GM12872 (cell line): ENCODE measurements around the gene VN1R4.
"Not testable (repeated sequence)": the region's sequence is repeated elsewhere in the genome, so short reads cannot be mapped to it uniquely, and the experiment has no call there.

ENCODE experiments used
- CTCF ChIP-seq: IDR thresholded peaks from 3 replicates; pipeline ENCODE4 v1.5.1; 2011; ENCODE audit warnings: low read depth, mild to moderate bottlenecking, low read length, moderate library complexity; ENCODE audit not compliant: insufficient read depth

VN1R4 gene, protein sequence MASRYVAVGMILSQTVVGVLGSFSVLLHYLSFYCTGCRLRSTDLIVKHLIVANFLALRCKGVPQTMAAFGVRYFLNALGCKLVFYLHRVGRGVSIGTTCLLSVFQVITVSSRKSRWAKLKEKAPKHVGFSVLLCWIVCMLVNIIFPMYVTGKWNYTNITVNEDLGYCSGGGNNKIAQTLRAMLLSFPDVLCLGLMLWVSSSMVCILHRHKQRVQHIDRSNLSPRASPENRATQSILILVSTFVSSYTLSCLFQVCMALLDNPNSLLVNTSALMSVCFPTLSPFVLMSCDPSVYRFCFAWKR

DNA sequence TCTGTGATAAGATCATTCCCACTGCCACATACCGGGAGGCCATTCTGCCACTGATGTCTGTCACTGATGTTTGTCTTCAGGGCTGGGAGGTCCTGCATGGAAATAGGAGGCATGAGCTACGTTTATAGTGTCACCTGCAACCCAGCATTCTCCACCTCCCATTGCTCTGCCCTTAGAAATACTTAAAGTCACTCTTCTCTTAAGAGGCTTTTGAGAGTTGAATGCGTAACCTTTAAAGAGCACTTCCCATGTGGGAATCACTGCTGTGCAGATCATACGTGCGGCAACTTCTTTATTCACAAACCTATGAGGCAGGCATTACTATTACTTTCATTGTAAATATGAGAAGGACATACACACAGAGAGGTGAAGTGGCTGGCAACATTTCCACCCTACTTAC is at the start of gene VN1R4:
Gene VN1R4, minus strand, starts transcription at position 101 of the 400 bp plus-strand sequence. Its CDS starts 58 bp downstream, at position 43.
- not testable (repeated sequence) for TF ChIP-seq CTCF

DNA sequence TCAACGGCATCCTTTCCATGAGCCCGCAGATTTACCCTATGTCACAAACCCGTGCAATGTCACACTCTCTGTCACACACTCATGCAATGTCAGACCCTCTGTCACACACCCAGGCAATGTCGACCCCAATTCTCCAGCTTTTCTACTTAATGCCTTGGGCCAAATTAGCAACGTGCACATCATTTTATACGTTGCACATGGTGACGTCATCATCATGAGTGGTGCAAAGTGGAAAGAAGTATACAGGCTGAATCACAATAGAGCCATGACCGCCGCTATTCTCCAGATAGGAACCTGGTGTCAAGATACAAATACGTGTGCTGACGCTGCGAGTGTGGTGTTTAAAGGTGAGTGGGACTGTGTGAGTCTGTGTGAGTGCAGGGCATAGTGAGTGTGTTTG is 44.4 kb upstream of the VN1R4 start:
- no peak for TF ChIP-seq CTCF

GRCh38 chr19:53311044-53311443 is 43.5 kb upstream of the VN1R4 start:
- no peak for TF ChIP-seq CTCF

DNA sequence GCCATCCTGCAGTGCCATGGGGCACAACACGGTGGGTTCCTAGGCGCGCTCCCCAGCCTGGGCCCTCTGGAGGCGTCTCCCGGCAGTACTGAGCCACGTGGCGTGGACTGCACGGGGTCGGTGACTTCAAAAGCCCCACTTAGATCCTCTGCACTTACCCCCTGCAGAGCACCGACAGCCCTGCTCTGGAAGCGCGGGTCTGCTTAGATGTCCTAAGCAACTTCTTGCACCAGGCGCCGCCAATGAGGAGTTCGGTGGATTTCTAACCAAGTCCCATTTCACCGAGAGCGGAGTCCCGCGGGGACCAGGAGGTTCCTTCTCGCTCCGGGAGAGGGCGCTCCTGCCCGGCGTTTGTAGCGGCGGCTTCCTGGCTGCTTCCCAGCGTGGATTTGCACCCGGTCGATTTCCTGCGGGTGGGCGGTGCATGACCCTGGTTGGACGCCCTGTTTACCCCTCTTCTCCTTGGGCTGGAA is 40.9 kb upstream of the VN1R4 start:
- TF ChIP-seq CTCF = no peak

GRCh38 chr19:53294786-53295441 is 27.4 kb upstream of the VN1R4 start:
- TF ChIP-seq CTCF = no peak

- no peak for TF ChIP-seq CTCF
These were observed 23.4 kb upstream of the VN1R4 start for GRCh38 chr19:53290758-53291549.

GRCh38 chr19:53285087-53285486 is 17.6 kb upstream of the VN1R4 start:
- TF ChIP-seq CTCF = no peak
